ENCODE measurements around the gene COPG2. TPM values are rescaled to one million over a fixed set of nuclear protein-coding genes. Genes with fewer than 3 reads are reported as not detected.

Gene COPG2
- total RNA-seq, 1 experiment from 2014 or later, result 25.5 TPM

DNA sequence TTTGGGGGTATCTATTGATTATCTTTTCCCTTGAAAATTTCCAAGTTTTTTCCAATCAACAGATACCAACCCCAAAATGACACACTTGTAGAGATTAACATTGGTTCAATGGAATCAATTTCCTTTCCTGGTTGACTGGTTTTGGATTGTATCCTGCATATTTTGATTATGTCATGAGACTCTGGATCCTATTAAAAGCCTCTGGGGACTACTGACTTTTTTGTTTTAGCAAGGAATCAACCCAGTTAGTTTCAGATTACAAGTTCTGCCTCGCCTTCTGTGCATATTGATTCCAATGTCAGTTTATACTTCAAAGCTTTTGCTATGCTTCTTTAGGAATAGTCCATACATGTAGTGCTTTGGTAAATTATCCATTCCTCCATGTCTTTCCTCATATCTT, 29.2 kb downstream of the COPG2 start:
- intact Hi-C loops (cut with micrococcal nuclease; ENCODE audit: unreplicated experiment), result no loop called here
- Histone ChIP-seq H3K4me1 (replicated peaks; ENCODE audit: insufficient read depth) (no peaks in the 10 kb centered on the region), H3K79me2 (ENCODE audit: low read depth) (no peaks in the 10 kb centered on the region), H3K27ac (no peak overlapping the region), H3K36me3 (ENCODE audit: low read depth) (0 out of 2 replicates have a peak, but pooled peaks cover 10% of the 10 kb centered on the region), H4K20me1 (ENCODE audit: insufficient read depth) (no peaks in the 10 kb centered on the region), H3K4me3 (no peak overlapping the region), H2AFZ (no peak overlapping the region), H3K4me2 (no peak overlapping the region), H3F3A (ENCODE audit: insufficient read depth, low read depth) (no peaks in the 10 kb centered on the region), H3K9me3 (ENCODE audit: insufficient read depth, low read depth) (peaks cover 3% of the 10 kb centered on the region; the same call in 1 of the 2 replicates), H3K9me2 (ENCODE audit: insufficient read depth) (no peaks in the 10 kb centered on the region), H3K27me3 (ENCODE audit: insufficient read depth, low read depth) (no peaks in the 10 kb centered on the region)
- ChIA-PET POLR2A (ENCODE audit: unreplicated experiment) (no interaction called here), CTCF (interaction anchor here (0.6 kb wide), 1 partner anchor 649 kb away, joined by 5 read pairs; no protein-coding TSS in a partner anchor)
- no TSS peak for BruUV-seq (replicated peaks)
- no peak for TF ChIP-seq EZH2 (IDR thresholded peaks at IDR 0.05; ENCODE audit: low read depth)
- no peak for DNase-seq

DNA sequence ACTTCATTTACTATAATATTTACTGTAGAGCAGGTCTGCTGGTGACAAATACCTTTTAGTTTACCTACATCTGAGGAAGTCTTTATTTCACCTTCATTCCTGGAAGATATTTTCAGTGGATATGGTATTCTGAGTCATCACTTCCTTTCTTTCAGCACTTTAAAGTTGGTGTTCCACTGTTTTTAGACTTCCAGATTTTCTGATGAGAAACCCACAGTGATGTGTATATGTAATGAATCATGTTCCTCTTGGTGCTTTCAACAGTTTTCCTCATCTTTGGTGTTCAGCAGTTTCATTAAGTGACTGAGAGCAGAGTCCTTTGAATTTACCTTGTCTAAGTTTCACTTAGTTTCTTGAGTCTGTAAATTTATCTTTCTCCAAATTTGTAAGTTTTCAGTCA, 36.4 kb downstream of the COPG2 start:
- Histone ChIP-seq H3K9me3 (ENCODE audit: insufficient read depth, low read depth) (peaks cover 11% of the 10 kb centered on the region; the same call in 1 of the 2 replicates), H3K27ac (peak overlapping the region; percentile 48), H3K79me2 (ENCODE audit: low read depth) (no peaks in the 10 kb centered on the region), H3K9me2 (ENCODE audit: insufficient read depth) (no peaks in the 10 kb centered on the region), H4K20me1 (ENCODE audit: insufficient read depth) (no peaks in the 10 kb centered on the region), H3K36me3 (ENCODE audit: low read depth) (no peaks in the 10 kb centered on the region), H2AFZ (no peak overlapping the region), H3F3A (ENCODE audit: insufficient read depth, low read depth) (peaks cover 4% of the 10 kb centered on the region; the same call in 1 of the 2 replicates), H3K4me2 (no peak overlapping the region), H3K4me3 (no peak overlapping the region), H3K4me1 (replicated peaks; ENCODE audit: insufficient read depth) (no peaks in the 10 kb centered on the region), H3K27me3 (ENCODE audit: insufficient read depth, low read depth) (no peaks in the 10 kb centered on the region)
- DNase-seq, result no peak
- ChIA-PET POLR2A (ENCODE audit: unreplicated experiment) (no interaction called here), CTCF (no interaction called here)
- TF ChIP-seq, protein P1, sequence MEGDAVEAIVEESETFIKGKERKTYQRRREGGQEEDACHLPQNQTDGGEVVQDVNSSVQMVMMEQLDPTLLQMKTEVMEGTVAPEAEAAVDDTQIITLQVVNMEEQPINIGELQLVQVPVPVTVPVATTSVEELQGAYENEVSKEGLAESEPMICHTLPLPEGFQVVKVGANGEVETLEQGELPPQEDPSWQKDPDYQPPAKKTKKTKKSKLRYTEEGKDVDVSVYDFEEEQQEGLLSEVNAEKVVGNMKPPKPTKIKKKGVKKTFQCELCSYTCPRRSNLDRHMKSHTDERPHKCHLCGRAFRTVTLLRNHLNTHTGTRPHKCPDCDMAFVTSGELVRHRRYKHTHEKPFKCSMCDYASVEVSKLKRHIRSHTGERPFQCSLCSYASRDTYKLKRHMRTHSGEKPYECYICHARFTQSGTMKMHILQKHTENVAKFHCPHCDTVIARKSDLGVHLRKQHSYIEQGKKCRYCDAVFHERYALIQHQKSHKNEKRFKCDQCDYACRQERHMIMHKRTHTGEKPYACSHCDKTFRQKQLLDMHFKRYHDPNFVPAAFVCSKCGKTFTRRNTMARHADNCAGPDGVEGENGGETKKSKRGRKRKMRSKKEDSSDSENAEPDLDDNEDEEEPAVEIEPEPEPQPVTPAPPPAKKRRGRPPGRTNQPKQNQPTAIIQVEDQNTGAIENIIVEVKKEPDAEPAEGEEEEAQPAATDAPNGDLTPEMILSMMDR (conservative IDR thresholded peaks at IDR 0.05), result no peak
- TF ChIP-seq EZH2 (IDR thresholded peaks at IDR 0.05; ENCODE audit: low read depth), result no peak
- no TSS peak for BruUV-seq (replicated peaks)
- intact Hi-C loops (cut with micrococcal nuclease; ENCODE audit: unreplicated experiment), result no loop called here

DNA sequence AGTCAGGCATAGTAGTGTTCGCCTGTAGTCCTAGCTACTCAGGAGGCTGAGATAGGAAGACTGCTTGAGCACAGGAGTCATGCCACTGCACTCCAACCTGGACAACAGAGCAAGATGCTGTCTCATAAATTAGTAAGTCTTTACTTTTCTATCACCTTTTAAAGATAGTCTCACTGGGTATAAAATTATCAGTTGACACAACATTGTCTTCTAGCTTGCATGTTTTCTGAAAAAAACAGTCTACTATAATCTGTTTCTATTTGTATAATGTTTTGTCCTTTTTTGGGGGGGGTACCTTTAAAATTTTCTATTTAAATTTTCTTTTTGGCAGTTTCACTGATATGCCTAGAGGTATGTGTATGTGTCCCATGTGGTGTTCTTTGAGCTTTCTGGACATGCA, 39.6 kb downstream of the COPG2 start:
- no peaks in the 10 kb centered on the region for H3K36me3 ChIP-seq (ENCODE audit: low read depth)
- peaks cover 4% of the 10 kb centered on the region; the same call in 1 of the 2 replicates for H3F3A ChIP-seq (ENCODE audit: insufficient read depth, low read depth)
- no peak for DNase-seq
- BruUV-seq (replicated peaks), result no TSS peak
- no peak overlapping the region for H2AFZ ChIP-seq
- no peak for TF ChIP-seq EZH2 (IDR thresholded peaks at IDR 0.05; ENCODE audit: low read depth)
- TF ChIP-seq, protein P1 (conservative IDR thresholded peaks at IDR 0.05), result no peak
- H3K27me3 ChIP-seq (ENCODE audit: insufficient read depth, low read depth), result no peaks in the 10 kb centered on the region
- ChIA-PET CTCF (no interaction called here), POLR2A (ENCODE audit: unreplicated experiment) (no interaction called here)
- H3K4me1 ChIP-seq (replicated peaks; ENCODE audit: insufficient read depth), result no peaks in the 10 kb centered on the region
- no peak overlapping the region for H3K27ac ChIP-seq
- H3K9me2 ChIP-seq (ENCODE audit: insufficient read depth), result no peaks in the 10 kb centered on the region
- no peak overlapping the region for H3K4me2 ChIP-seq
- H3K9me3 ChIP-seq (ENCODE audit: insufficient read depth, low read depth), result peaks cover 11% of the 10 kb centered on the region; the same call in 1 of the 2 replicates
- intact Hi-C loops (cut with micrococcal nuclease; ENCODE audit: unreplicated experiment), result no loop called here
- H3K4me3 ChIP-seq, result no peak overlapping the region
- H3K79me2 ChIP-seq (ENCODE audit: low read depth), result no peaks in the 10 kb centered on the region
- no peaks in the 10 kb centered on the region for H4K20me1 ChIP-seq (ENCODE audit: insufficient read depth)

DNA sequence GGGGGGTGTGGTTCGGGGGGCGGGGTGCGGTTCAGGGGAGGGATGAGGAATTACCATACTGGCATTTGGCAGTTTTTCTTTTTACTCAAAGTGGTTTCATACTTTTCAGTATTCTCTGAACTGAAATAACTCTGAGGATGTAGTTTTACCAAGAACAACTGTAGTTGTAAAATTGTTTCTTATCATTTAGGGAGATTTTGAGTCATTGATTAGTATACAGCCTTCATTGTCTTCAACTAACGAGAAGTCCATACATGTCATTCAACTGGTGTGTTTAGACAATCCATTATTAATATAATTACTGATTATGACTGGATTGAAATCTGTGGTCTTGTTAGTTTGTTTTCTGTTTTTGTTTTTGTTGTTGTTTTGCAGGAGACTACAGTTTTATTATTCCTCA, 40.8 kb downstream of the COPG2 start:
- ChIA-PET CTCF (no interaction called here), POLR2A (ENCODE audit: unreplicated experiment) (no interaction called here)
- intact Hi-C loops (cut with micrococcal nuclease; ENCODE audit: unreplicated experiment), result no loop called here

More for the DNA sequence above, 40.8 kb downstream of the COPG2 start:
- no peaks in the 10 kb centered on the region for H3K79me2 ChIP-seq (ENCODE audit: low read depth)
- no TSS peak for BruUV-seq (replicated peaks)
- H3K9me3 ChIP-seq (ENCODE audit: insufficient read depth, low read depth), result peaks cover 11% of the 10 kb centered on the region; the same call in 1 of the 2 replicates
- TF ChIP-seq, protein P1 (conservative IDR thresholded peaks at IDR 0.05), result no peak
- TF ChIP-seq EZH2 (IDR thresholded peaks at IDR 0.05; ENCODE audit: low read depth), result no peak
- DNase-seq, result no peak
- H3K4me1 ChIP-seq (replicated peaks; ENCODE audit: insufficient read depth), result no peaks in the 10 kb centered on the region
- peaks cover 4% of the 10 kb centered on the region; the same call in 1 of the 2 replicates for H3F3A ChIP-seq (ENCODE audit: insufficient read depth, low read depth)
- no peaks in the 10 kb centered on the region for H4K20me1 ChIP-seq (ENCODE audit: insufficient read depth)
- no peak overlapping the region for H3K4me2 ChIP-seq
- H3K27me3 ChIP-seq (ENCODE audit: insufficient read depth, low read depth), result no peaks in the 10 kb centered on the region
- H3K27ac ChIP-seq, result no peak overlapping the region
- H3K9me2 ChIP-seq (ENCODE audit: insufficient read depth), result no peaks in the 10 kb centered on the region
- no peaks in the 10 kb centered on the region for H3K36me3 ChIP-seq (ENCODE audit: low read depth)
- no peak overlapping the region for H3K4me3 ChIP-seq
- H2AFZ ChIP-seq, result no peak overlapping the region

Data from PC-9 (cell line).